ENCODE measurements around the gene SYTL1.

- TF ChIP-seq CTCF (IDR thresholded peaks at IDR 0.05) (no peak), POLR2A (IDR thresholded peaks at IDR 0.05) (no peak)
Measured at GRCh38 chr1:27302612-27303011, 39.2 kb upstream of the SYTL1 start.

All from uterus (tissue), 2 donors.